LNCaP clone FGC (cell line): ENCODE results near the gene ZCWPW1.
"Not testable (repeated sequence)": the region's sequence is repeated elsewhere in the genome, so short reads cannot be mapped to it uniquely, and the experiment has no call there.

ENCODE experiments used
- DNase-seq: peaks from one replicate; pipeline ENCODE4 v3.0.0-alpha.2; 2011; ENCODE audit warnings: low read depth
- H3K4me3 ChIP-seq: 2 replicates; pipeline ENCODE4 v1.5.1; 2011; ENCODE audit warnings: mild to moderate bottlenecking, low read depth, low read length, control low read depth
- TF ChIP-seq, protein P1 (sequence below): IDR thresholded peaks from 2 replicates; pipeline ENCODE4 v1.5.1; 2012; ENCODE audit warnings: mild to moderate bottlenecking; ENCODE audit not compliant: control insufficient read depth, insufficient read depth; ENCODE audit errors: extremely low read depth

Gene ZCWPW1

DNA sequence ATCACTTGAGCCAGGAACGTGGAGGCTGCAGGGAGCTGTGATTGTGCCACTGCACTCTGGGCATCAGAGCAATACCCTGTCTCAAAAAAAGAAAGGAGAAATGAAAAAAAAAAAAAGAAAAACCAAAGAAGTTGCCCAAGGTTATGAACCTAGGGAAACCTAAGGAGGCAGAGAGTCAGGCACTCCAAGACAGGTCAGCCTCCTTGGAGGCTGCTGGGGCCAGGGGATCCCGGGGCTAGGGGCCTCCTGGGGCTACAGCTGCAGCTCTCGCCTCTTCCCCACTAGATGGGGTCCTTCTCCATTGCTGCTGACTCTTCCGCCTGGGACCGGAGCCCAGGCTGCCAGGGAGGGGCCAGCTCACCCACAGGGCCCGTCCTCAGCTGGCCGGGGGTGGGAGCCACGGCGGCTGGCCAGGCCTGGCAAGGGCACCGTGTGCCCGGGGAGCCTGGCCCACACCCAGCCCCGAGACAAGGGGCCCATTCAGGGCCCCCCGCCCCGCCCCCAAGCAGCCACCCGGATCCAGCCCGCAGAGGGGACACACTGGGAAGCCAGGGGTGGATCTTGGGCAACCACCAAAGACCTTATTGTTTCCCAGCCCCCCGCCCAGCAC lies 37.3 kb upstream of the ZCWPW1 start:
- DNase-seq = no peak
- H3K4me3 ChIP-seq = no peak overlapping the region
- TF ChIP-seq, protein P1, sequence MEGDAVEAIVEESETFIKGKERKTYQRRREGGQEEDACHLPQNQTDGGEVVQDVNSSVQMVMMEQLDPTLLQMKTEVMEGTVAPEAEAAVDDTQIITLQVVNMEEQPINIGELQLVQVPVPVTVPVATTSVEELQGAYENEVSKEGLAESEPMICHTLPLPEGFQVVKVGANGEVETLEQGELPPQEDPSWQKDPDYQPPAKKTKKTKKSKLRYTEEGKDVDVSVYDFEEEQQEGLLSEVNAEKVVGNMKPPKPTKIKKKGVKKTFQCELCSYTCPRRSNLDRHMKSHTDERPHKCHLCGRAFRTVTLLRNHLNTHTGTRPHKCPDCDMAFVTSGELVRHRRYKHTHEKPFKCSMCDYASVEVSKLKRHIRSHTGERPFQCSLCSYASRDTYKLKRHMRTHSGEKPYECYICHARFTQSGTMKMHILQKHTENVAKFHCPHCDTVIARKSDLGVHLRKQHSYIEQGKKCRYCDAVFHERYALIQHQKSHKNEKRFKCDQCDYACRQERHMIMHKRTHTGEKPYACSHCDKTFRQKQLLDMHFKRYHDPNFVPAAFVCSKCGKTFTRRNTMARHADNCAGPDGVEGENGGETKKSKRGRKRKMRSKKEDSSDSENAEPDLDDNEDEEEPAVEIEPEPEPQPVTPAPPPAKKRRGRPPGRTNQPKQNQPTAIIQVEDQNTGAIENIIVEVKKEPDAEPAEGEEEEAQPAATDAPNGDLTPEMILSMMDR = peak; percentile 52

DNA sequence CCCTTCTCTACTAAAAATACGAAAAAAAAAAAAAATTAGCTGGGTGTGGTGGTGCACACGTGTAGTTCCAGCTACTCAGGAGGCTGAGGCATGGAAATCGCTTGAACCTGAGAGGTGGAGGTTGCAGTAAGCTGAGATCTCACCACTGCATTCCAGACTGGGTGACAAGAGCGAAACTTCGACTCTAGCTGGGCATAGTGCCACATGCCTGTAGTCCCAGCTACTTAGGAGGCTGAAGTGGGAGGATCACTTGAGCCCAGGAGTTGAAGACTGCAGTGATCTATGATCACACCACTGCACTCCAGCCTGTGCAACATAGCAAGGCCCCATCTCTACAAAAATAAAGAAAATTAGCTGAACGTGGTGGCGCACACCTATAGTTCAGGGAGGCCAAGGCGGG lies 36.8 kb upstream of the ZCWPW1 start:
- TF ChIP-seq, protein P1 = no peak
- DNase-seq = no peak
- H3K4me3 ChIP-seq = no peak overlapping the region

DNA sequence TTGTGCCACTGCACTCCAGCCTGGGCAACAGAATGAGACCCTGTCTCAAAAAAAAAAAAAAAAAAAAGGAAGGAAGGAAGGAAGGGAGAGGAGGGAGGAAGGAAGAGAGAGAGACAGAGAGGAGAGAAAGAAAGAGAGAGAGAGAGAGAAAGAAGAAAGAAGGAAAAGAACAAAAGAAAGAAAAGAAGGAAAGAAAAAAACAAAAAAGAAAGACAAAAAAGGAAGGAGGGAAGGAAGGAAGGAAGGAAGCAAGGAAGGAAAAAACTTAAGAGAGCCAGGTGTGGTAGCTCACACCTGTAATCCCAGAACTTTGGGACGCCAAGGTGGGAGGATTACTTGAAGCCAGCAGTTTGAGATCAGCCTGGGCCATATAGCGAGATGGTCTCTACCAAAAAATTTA lies 36.3 kb upstream of the ZCWPW1 start:
- DNase-seq = no peak
- H3K4me3 ChIP-seq = no peak overlapping the region
- TF ChIP-seq, protein P1 = no peak

DNA sequence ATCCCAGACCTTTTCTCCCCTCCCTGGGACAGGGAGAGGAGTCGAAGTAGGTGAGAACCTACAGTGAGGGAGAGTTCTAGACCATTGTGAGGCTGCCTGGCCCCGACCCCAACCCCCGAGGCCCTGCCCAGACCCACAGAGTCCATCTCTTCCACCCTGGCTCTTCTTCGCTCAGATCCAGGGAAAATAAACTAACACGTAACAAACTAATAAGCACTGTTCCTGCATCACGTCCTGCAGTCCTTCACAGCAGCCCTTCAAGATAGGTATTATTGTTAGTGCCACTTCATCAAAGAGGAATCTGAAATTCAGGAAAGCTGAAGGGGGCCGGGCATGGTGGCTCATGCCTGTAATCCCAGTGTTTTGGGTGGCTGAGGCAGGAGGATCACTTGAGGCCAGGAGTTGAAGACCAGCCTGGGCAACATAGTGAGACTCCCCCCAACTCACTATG lies 35.7 kb upstream of the ZCWPW1 start, which contains the start of gene SPACDR:
SPACDR (minus strand) TSS at position 51 of the 451 bp plus-strand sequence. CDS start 235 bp downstream, outside the sequence.
- DNase-seq = no peak
- TF ChIP-seq, protein P1 = no peak
- H3K4me3 ChIP-seq = no peak within 1 kb of the TSS

DNA sequence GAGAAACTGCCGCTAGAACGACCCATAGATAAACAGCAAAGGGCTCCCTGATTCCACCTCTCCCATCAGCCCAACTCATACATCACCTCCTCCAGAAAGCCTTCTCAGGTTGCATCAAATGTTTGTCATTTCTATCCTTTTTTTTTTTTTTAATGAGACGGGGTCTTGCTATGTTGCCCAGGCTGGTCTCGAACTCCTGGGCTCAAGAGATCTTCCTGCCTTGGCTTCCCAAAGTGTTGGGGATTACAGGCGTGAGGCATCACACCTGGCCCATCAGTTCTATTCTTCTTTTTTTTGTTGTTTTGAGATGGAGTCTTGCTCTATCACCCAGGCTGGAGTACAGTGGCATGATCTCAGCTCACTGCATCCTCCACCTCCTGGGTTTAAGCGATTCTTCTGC lies 28.5 kb upstream of the ZCWPW1 start:
- DNase-seq = no peak
- TF ChIP-seq, protein P1 = no peak
- no peak overlapping the region for H3K4me3 ChIP-seq

DNA sequence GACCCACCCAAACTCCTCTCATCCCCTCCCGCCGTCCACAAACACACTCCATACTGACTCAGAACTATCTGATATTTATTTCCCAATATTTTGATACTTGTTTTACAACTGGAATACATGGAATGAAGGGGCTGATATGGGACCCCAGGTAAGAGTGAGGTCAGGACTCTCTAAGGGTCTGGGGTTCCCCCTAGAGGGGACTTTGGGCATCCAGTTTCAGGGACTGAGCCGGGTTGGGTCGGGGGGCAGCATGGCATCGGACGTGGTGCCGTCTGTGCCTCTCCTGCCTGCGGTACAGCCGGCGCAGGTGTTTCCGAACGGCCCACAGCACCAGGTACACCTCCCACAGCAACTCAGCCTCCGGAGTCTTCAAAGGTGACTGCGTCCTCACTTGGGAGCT lies 28.1 kb upstream of the ZCWPW1 start:
- H3K4me3 ChIP-seq = no peak overlapping the region
- TF ChIP-seq, protein P1 = no peak
- no peak for DNase-seq

DNA sequence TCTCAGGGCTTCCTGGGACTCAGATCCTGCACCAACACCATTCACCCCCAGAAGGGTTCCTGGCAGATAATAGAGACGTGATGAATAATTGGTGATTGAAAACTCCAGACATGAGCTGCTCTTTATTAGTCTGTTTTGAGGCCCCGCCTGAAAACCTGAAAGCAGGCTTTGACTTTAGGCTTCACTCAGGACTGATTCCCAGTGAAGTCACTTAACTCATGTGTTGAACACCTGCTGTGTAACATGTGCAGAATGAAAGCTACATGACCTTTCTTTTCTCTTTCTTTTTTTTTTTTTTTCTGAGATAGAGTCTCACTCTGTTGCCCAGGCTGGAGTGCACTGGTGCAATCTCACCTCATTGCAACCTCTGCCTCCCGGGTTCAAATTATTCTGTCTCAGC lies 26.7 kb upstream of the ZCWPW1 start:
- TF ChIP-seq, protein P1 = no peak
- no peak for DNase-seq
- no peak overlapping the region for H3K4me3 ChIP-seq

DNA sequence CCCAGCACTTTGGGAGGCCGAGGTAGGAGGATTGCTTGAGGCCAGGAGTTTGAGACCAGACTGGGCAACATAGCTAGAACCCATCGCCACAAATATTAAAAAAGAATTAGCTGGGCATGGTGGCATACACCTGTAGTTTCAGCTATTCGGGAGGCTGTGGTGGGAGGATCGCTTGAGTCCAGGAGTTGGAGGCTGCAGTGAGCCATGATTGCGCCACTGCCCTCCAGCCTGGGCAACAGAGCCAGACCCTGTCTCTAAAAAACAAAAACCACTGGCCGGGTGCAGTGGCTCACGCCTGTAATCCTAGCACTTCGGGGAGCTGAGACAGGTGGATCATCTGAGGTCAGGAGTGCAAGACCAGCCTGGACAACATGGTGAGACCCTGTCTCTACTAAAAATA lies 25.4 kb upstream of the ZCWPW1 start:
- H3K4me3 ChIP-seq, DNase-seq: not testable (repeated sequence)
